HUDEP-2 (cell line): Measurements from ENCODE around the gene HOPX.
"Not testable (repeated sequence)": the region's sequence is repeated elsewhere in the genome, so short reads cannot be mapped to it uniquely, and the experiment has no call there.

Experiments used
- DNase-seq, 76 experiments: peaks; one replicate each; lab custom pipeline; 2025; ENCODE audit not compliant: unreplicated experiment in 76 of 76; lab: John Stamatoyannopoulos, UW

The HOPX gene

GRCh38 chr4:56681158-56681852 lies at the start of gene HOPX:
Gene HOPX, minus strand, starts transcription at chr4:56681296. Its CDS starts 23,480 bp downstream, at chr4:56657816.
- DNase-seq: no peak

GRCh38 chr4:56730097-56730496 lies 49.0 kb upstream of the HOPX start:
- DNase-seq: no peak

- peak in 13 of 76 experiments; percentile 3 to 50 (median 16) for DNase-seq
These were observed 47.4 kb upstream of the HOPX start for GRCh38 chr4:56728512-56728911.

- no peak for DNase-seq
These were observed 46.1 kb upstream of the HOPX start for GRCh38 chr4:56727150-56727549.

GRCh38 chr4:56726593-56726992 lies 45.5 kb upstream of the HOPX start:
- not testable (repeated sequence) for DNase-seq

- DNase-seq: no peak
These were observed 42.6 kb upstream of the HOPX start for GRCh38 chr4:56723659-56724230.

- DNase-seq: no peak
These were observed 42.1 kb upstream of the HOPX start for GRCh38 chr4:56723201-56723605.

- no peak for DNase-seq
These were observed 27.1 kb upstream of the HOPX start for GRCh38 chr4:56708146-56708545.

- DNase-seq: no peak
These were observed 24.9 kb upstream of the HOPX start for GRCh38 chr4:56705966-56706365.

- DNase-seq: no peak
These were observed 24.2 kb upstream of the HOPX start for GRCh38 chr4:56705334-56705733.

- DNase-seq: no peak
These were observed 23.2 kb upstream of the HOPX start for GRCh38 chr4:56704089-56704871.

- DNase-seq: no peak
These were observed 22.3 kb upstream of the HOPX start for GRCh38 chr4:56703378-56703777.

- DNase-seq: no peak
These were observed 20.5 kb upstream of the HOPX start for GRCh38 chr4:56701644-56702043.

GRCh38 chr4:56701161-56701480 lies 20.0 kb upstream of the HOPX start:
- DNase-seq: no peak

- no peak for DNase-seq
These were observed 18.5 kb upstream of the HOPX start for GRCh38 chr4:56699537-56700105.

- no peak for DNase-seq
These were observed 17.2 kb upstream of the HOPX start for GRCh38 chr4:56698329-56698728.

- no peak for DNase-seq
These were observed 15.0 kb upstream of the HOPX start for GRCh38 chr4:56696056-56696455.

GRCh38 chr4:56693476-56693875 lies 12.4 kb upstream of the HOPX start:
- not testable (repeated sequence) for DNase-seq

- no peak for DNase-seq
These were observed 11.5 kb upstream of the HOPX start for GRCh38 chr4:56692576-56692975.

GRCh38 chr4:56691425-56691824 lies 10.3 kb upstream of the HOPX start:
- no peak for DNase-seq

- DNase-seq: no peak
These were observed 9.3 kb upstream of the HOPX start for GRCh38 chr4:56690393-56690792.
